HEK293 (cell line): Measurements from ENCODE around the gene RGL2.

ENCODE experiments used
- CTCF ChIA-PET: fragments of 350-600 bp; formaldehyde crosslinking; extraction: SDS; loops from one replicate; lab custom pipeline; 2021; ENCODE audit warnings: antibody characterized with exemption; lab: Yijun Ruan, JAX
- POLR2A ChIA-PET: fragments of 300-600 bp; formaldehyde crosslinking; extraction: SDS; loops from one replicate; lab custom pipeline; 2020; ENCODE audit warnings: antibody characterized with exemption, inconsistent platforms; lab: Yijun Ruan, JAX
- H3K27ac ChIP-seq: fragments of 200-500 bp; sonication (Bioruptor generic); 2 replicates; pipeline ENCODE4 v1.5.1; 2014; ENCODE audit warnings: low read depth, low read length, control low read depth, inconsistent platforms; ENCODE audit errors: extremely low read depth
- H3K36me3 ChIP-seq, 2 experiments: fragments of 200-500 bp in 1 of 2; sonication (Bioruptor generic) in 1 of 2; 1 replicate in 1 of 2; 2 replicates in 1 of 2; pipeline ENCODE4 v1.5.1; 2014 to 2017; ENCODE audit warnings: inconsistent platforms in 2 of 2, low read length in 2 of 2; ENCODE audit not compliant: control insufficient read depth in 2 of 2, insufficient read depth in 1 of 2
- H3K4me1 ChIP-seq: fragments of 200-500 bp; sonication (Bioruptor generic); 2 replicates; pipeline ENCODE4 v1.5.1; 2014; ENCODE audit warnings: mild to moderate bottlenecking, low read length, inconsistent platforms; ENCODE audit not compliant: control insufficient read depth, insufficient read depth
- H3K4me3 ChIP-seq: 2 replicates; pipeline ENCODE4 v1.5.1; 2011; ENCODE audit warnings: low read depth, mild to moderate bottlenecking, control low read depth, low read length, moderate library complexity
- H3K9me3 ChIP-seq: fragments of 200-500 bp; sonication (Bioruptor generic); 2 replicates; pipeline ENCODE4 v1.5.1; 2014; ENCODE audit warnings: low read depth, low read length, inconsistent platforms; ENCODE audit not compliant: control insufficient read depth, insufficient read depth
- MZF1 ChIP-seq: fragments of 450-650 bp; formaldehyde crosslinking; IDR thresholded peaks from 2 replicates; pipeline ENCODE4 v1.5.1; 2017; ENCODE audit warnings: missing biosample characterization, missing genetic modification characterization, borderline replicate concordance
- REPIN1 ChIP-seq: fragments of 450-650 bp; formaldehyde crosslinking; IDR thresholded peaks from 2 replicates; pipeline ENCODE4 v1.5.1; 2017; ENCODE audit warnings: missing biosample characterization, missing genetic modification characterization, low read depth
- SP7 ChIP-seq: fragments of 450-650 bp; formaldehyde crosslinking; IDR thresholded peaks from 2 replicates; pipeline ENCODE4 v1.5.1; 2016; ENCODE audit warnings: missing biosample characterization, missing genetic modification characterization
- TCF7L2 ChIP-seq: IDR thresholded peaks from 2 replicates; pipeline ENCODE4 v1.6.1; 2011; ENCODE audit warnings: low read depth, mild to moderate bottlenecking, inconsistent platforms, low read length, moderate library complexity, borderline replicate concordance
- TRIM28 ChIP-seq: IDR thresholded peaks from 2 replicates; pipeline ENCODE4 v1.6.1; 2011; ENCODE audit warnings: low read length, control low read depth, borderline replicate concordance
- ZNF529 ChIP-seq: fragments of 450-650 bp; formaldehyde crosslinking; IDR thresholded peaks from 2 replicates; pipeline ENCODE4 v1.5.1; 2017; ENCODE audit warnings: missing genetic modification characterization, missing biosample characterization; ENCODE audit not compliant: insufficient replicate concordance
- ZNF549 ChIP-seq: fragments of 450-650 bp; IDR thresholded peaks from 2 replicates; pipeline ENCODE4 v1.5.1; 2018; ENCODE audit warnings: missing biosample characterization, missing genetic modification characterization, mild to moderate bottlenecking, inconsistent platforms, moderate library complexity
- ZNF561 ChIP-seq: fragments of 450-650 bp; IDR thresholded peaks from 2 replicates; pipeline ENCODE4 v1.5.1; 2018; ENCODE audit warnings: missing biosample characterization, missing genetic modification characterization, borderline replicate concordance
- ZNF777 ChIP-seq: fragments of 450-650 bp; formaldehyde crosslinking; IDR thresholded peaks from 2 replicates; pipeline ENCODE4 v1.5.1; 2017; ENCODE audit warnings: missing biosample characterization, missing genetic modification characterization, borderline replicate concordance
- ZXDB ChIP-seq: fragments of 450-650 bp; formaldehyde crosslinking; IDR thresholded peaks from 2 replicates; pipeline ENCODE4 v1.5.1; 2016; ENCODE audit warnings: missing biosample characterization, missing genetic modification characterization
- TF ChIP-seq, protein P1 (sequence below): fragments of 450-650 bp; formaldehyde crosslinking; IDR thresholded peaks from 2 replicates; pipeline ENCODE4 v1.5.1; 2017; ENCODE audit warnings: missing biosample characterization, mild to moderate bottlenecking, missing genetic modification characterization, moderate library complexity
- TF ChIP-seq, protein P2 (sequence below): fragments of 450-650 bp; formaldehyde crosslinking; IDR thresholded peaks from 2 replicates; pipeline ENCODE4 v1.5.1; 2016; ENCODE audit warnings: missing biosample characterization, missing genetic modification characterization, borderline replicate concordance
- TF ChIP-seq, protein P3 (sequence below): fragments of 450-650 bp; formaldehyde crosslinking; IDR thresholded peaks from 2 replicates; pipeline ENCODE4 v1.5.1; 2016; ENCODE audit warnings: missing biosample characterization, missing genetic modification characterization
- TF ChIP-seq, protein P4 (sequence below): fragments of 450-650 bp; formaldehyde crosslinking; IDR thresholded peaks from 2 replicates; pipeline ENCODE4 v1.5.1; 2016; ENCODE audit warnings: missing biosample characterization, missing genetic modification characterization
- TF ChIP-seq, protein P5 (sequence below): fragments of 450-650 bp; formaldehyde crosslinking; IDR thresholded peaks from 2 replicates; pipeline ENCODE4 v1.5.1; 2016; ENCODE audit warnings: missing biosample characterization, missing genetic modification characterization

RGL2 gene

DNA sequence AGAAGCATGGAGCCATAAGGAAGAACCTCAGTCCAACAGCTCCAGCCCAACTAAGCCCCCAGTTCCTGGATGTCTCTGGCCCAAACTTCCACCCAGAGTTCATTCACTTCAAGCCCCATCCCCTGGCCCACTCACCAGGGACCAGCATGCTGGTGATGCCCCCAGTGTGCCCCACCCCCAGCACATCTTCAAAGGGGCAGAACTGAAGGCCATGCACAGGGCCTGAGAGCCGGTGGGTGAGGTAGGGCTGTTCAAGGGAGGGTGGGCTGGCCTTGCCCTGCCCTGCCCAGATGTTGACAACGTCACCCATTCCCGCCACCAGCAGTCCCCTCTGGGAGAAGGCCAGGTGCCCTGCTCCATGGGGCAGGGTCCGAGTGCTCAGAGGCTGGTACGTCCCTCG, 18.2 kb downstream of the RGL2 start:
- ChIA-PET POLR2A (interaction anchor here (0.6 to 6.5 kb wide), 7 partner anchors 8 to 139 kb away, joined by 3 to 92 read pairs (median 6); partner anchors contain the start of genes PFDN6, RPS18, VPS52 and WDR46), CTCF (interaction anchor here (0.6 to 2.7 kb wide), 17 partner anchors 8 to 294 kb away, joined by 3 to 13 read pairs (median 4); partner anchors contain the start of genes RGL2, RPS18, VPS52 and WDR46)
- Histone ChIP-seq H3K4me3 (no peak overlapping the region), H3K36me3 (peaks cover 16 to 79% of the 10 kb centered on the region in 2 experiments; a peak in 2 of 3 replicates), H3K4me1 (peaks cover 12% of the 10 kb centered on the region; the same call in 1 of the 2 replicates), H3K9me3 (no peaks in the 10 kb centered on the region), H3K27ac (peak overlapping the region; percentile 42)
- TF ChIP-seq, protein P1, sequence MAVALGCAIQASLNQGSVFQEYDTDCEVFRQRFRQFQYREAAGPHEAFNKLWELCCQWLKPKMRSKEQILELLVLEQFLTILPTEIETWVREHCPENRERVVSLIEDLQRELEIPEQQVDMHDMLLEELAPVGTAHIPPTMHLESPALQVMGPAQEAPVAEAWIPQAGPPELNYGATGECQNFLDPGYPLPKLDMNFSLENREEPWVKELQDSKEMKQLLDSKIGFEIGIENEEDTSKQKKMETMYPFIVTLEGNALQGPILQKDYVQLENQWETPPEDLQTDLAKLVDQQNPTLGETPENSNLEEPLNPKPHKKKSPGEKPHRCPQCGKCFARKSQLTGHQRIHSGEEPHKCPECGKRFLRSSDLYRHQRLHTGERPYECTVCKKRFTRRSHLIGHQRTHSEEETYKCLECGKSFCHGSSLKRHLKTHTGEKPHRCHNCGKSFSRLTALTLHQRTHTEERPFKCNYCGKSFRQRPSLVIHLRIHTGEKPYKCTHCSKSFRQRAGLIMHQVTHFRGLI (tag by site-specific recombination): 0 out of 2 replicates have a peak, but pooled peaks have one; percentile 46
- TF ChIP-seq, protein P2, sequence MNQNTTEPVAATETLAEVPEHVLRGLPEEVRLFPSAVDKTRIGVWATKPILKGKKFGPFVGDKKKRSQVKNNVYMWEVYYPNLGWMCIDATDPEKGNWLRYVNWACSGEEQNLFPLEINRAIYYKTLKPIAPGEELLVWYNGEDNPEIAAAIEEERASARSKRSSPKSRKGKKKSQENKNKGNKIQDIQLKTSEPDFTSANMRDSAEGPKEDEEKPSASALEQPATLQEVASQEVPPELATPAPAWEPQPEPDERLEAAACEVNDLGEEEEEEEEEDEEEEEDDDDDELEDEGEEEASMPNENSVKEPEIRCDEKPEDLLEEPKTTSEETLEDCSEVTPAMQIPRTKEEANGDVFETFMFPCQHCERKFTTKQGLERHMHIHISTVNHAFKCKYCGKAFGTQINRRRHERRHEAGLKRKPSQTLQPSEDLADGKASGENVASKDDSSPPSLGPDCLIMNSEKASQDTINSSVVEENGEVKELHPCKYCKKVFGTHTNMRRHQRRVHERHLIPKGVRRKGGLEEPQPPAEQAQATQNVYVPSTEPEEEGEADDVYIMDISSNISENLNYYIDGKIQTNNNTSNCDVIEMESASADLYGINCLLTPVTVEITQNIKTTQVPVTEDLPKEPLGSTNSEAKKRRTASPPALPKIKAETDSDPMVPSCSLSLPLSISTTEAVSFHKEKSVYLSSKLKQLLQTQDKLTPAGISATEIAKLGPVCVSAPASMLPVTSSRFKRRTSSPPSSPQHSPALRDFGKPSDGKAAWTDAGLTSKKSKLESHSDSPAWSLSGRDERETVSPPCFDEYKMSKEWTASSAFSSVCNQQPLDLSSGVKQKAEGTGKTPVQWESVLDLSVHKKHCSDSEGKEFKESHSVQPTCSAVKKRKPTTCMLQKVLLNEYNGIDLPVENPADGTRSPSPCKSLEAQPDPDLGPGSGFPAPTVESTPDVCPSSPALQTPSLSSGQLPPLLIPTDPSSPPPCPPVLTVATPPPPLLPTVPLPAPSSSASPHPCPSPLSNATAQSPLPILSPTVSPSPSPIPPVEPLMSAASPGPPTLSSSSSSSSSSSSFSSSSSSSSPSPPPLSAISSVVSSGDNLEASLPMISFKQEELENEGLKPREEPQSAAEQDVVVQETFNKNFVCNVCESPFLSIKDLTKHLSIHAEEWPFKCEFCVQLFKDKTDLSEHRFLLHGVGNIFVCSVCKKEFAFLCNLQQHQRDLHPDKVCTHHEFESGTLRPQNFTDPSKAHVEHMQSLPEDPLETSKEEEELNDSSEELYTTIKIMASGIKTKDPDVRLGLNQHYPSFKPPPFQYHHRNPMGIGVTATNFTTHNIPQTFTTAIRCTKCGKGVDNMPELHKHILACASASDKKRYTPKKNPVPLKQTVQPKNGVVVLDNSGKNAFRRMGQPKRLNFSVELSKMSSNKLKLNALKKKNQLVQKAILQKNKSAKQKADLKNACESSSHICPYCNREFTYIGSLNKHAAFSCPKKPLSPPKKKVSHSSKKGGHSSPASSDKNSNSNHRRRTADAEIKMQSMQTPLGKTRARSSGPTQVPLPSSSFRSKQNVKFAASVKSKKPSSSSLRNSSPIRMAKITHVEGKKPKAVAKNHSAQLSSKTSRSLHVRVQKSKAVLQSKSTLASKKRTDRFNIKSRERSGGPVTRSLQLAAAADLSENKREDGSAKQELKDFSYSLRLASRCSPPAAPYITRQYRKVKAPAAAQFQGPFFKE (tag by site-specific recombination): no peak

DNA sequence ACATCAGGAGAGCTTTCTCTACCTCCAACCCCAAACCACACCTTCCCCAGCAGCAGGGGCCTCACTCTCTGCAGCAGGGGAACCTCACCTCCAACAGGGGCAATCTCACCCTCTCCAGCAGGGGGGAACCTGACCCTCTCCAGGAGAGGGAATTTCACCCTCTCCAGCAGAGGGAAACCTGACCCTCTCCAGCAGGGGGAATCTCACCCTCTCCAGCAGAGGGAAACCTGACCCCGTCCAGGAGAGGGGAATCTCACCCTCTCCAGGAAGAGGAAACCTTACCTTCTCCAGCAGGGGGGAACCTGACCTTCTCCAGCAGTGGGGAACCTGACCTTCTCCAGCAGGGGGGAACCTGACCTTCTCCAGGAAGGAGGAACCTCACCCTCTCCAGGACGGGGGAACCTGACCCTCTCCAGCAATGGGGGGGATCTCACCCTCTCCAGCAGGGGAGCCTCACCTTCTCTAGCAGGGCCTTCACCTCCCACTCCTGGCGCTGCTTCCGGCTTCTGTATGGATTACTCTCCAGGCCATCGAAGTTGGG, 18.7 kb downstream of the RGL2 start:
- H3K9me3 ChIP-seq: no peaks in the 10 kb centered on the region
- POLR2A ChIA-PET: interaction anchor here (0.6 to 6.5 kb wide), 6 partner anchors 10 to 308 kb away, joined by 3 to 92 read pairs (median 6); partner anchors contain the start of genes PFDN6 and WDR46
- no peak overlapping the region for H3K4me3 ChIP-seq
- H3K36me3 ChIP-seq: peaks cover 20 to 80% of the 10 kb centered on the region in 2 experiments
- peak overlapping the region; percentile 42 for H3K27ac ChIP-seq
- CTCF ChIA-PET: interaction anchor here (0.6 to 2.7 kb wide), 27 partner anchors 8 to 295 kb away, joined by 3 to 13 read pairs (median 4); partner anchors contain the start of genes HSD17B8, RGL2 and WDR46
- peaks cover 15% of the 10 kb centered on the region for H3K4me1 ChIP-seq
- TF ChIP-seq, protein P3, sequence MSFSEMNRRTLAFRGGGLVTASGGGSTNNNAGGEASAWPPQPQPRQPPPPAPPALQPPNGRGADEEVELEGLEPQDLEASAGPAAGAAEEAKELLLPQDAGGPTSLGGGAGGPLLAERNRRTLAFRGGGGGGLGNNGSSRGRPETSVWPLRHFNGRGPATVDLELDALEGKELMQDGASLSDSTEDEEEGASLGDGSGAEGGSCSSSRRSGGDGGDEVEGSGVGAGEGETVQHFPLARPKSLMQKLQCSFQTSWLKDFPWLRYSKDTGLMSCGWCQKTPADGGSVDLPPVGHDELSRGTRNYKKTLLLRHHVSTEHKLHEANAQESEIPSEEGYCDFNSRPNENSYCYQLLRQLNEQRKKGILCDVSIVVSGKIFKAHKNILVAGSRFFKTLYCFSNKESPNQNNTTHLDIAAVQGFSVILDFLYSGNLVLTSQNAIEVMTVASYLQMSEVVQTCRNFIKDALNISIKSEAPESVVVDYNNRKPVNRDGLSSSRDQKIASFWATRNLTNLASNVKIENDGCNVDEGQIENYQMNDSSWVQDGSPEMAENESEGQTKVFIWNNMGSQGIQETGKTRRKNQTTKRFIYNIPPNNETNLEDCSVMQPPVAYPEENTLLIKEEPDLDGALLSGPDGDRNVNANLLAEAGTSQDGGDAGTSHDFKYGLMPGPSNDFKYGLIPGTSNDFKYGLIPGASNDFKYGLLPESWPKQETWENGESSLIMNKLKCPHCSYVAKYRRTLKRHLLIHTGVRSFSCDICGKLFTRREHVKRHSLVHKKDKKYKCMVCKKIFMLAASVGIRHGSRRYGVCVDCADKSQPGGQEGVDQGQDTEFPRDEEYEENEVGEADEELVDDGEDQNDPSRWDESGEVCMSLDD (tag by site-specific recombination): 0 out of 2 replicates have a peak, but pooled peaks have one; percentile 25
- TF ChIP-seq ZNF561 (tag by site-specific recombination) (0 out of 2 replicates have a peak, but pooled peaks have one; percentile 63), TCF7L2 (no peak), ZXDB (tag by site-specific recombination) (peak; percentile 70), TRIM28 (0 out of 2 replicates have a peak, but pooled peaks have one; percentile 22), REPIN1 (no peak), ZNF529 (tag by site-specific recombination) (no peak), ZNF549 (tag by site-specific recombination) (no peak), MZF1 (tag by site-specific recombination) (peak; percentile 80), ZNF777 (tag by site-specific recombination) (no peak), SP7 (tag by site-specific recombination) (peak; percentile 63)
- TF ChIP-seq, protein P4, sequence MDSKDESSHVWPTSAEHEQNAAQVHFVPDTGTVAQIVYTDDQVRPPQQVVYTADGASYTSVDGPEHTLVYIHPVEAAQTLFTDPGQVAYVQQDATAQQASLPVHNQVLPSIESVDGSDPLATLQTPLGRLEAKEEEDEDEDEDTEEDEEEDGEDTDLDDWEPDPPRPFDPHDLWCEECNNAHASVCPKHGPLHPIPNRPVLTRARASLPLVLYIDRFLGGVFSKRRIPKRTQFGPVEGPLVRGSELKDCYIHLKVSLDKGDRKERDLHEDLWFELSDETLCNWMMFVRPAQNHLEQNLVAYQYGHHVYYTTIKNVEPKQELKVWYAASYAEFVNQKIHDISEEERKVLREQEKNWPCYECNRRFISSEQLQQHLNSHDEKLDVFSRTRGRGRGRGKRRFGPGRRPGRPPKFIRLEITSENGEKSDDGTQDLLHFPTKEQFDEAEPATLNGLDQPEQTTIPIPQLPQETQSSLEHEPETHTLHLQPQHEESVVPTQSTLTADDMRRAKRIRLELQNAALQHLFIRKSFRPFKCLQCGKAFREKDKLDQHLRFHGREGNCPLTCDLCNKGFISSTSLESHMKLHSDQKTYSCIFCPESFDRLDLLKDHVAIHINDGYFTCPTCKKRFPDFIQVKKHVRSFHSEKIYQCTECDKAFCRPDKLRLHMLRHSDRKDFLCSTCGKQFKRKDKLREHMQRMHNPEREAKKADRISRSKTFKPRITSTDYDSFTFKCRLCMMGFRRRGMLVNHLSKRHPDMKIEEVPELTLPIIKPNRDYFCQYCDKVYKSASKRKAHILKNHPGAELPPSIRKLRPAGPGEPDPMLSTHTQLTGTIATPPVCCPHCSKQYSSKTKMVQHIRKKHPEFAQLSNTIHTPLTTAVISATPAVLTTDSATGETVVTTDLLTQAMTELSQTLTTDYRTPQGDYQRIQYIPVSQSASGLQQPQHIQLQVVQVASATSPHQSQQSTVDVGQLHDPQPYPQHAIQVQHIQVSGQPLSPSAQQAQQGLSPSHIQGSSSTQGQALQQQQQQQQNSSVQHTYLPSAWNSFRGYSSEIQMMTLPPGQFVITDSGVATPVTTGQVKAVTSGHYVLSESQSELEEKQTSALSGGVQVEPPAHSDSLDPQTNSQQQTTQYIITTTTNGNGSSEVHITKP: peak; percentile 98
- TF ChIP-seq, protein P5, sequence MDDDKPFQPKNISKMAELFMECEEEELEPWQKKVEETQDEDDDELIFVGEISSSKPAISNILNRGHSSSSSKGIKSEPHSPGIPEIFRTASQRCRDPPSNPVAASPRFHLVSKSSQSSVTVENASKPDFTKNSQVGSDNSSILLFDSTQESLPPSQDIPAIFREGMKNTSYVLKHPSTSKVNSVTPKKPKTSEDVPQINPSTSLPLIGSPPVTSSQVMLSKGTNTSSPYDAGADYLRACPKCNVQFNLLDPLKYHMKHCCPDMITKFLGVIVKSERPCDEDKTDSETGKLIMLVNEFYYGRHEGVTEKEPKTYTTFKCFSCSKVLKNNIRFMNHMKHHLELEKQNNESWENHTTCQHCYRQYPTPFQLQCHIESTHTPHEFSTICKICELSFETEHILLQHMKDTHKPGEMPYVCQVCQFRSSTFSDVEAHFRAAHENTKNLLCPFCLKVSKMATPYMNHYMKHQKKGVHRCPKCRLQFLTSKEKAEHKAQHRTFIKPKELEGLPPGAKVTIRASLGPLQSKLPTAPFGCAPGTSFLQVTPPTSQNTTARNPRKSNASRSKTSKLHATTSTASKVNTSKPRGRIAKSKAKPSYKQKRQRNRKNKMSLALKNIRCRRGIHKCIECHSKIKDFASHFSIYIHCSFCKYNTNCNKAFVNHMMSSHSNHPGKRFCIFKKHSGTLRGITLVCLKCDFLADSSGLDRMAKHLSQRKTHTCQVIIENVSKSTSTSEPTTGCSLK (tag by site-specific recombination): no peak
